Testis (tissue), 3 donors: Measurements from ENCODE around the gene NLRP5. TPM values are rescaled to one million over a fixed set of nuclear protein-coding genes. Genes with fewer than 3 reads are reported as not detected.

Source experiments
- DNase-seq: peaks from one replicate; pipeline ENCODE4 v3.0.0-alpha.2; 2019
- H3K27ac ChIP-seq, 2 donors: fragments of 200-600 bp; sonication (generic); one replicate each; pipeline ENCODE4 v1.5.1; 2019
- H3K27me3 ChIP-seq: fragments of 200-600 bp; sonication (generic); one replicate; pipeline ENCODE4 v1.5.1; 2019
- H3K36me3 ChIP-seq: fragments of 200-600 bp; sonication (generic); one replicate; pipeline ENCODE4 v1.5.1; 2017; ENCODE audit warnings: low read depth; ENCODE audit errors: missing control alignments
- H3K4me1 ChIP-seq: fragments of 200-600 bp; sonication (generic); one replicate; pipeline ENCODE4 v1.5.1; 2019
- H3K4me3 ChIP-seq, 2 donors: fragments of 200-600 bp; sonication (generic); one replicate each; pipeline ENCODE4 v1.5.1; 2017 to 2019
- H3K9me3 ChIP-seq: fragments of 200-600 bp; sonication (generic); one replicate; pipeline ENCODE4 v1.5.1; 2017
- CTCF ChIP-seq, 3 experiments: fragments of 450-650 bp in 2 of 3; fragments of 200-600 bp in 1 of 3; sonication (generic) in 1 of 3; IDR thresholded peaks; one replicate each; pipeline ENCODE4 v1.5.1; 2016 to 2019; ENCODE audit warnings: antibody characterized with exemption in 3 of 3, mild to moderate bottlenecking in 2 of 3, moderate library complexity in 1 of 3
- POLR2A ChIP-seq: fragments of 450-650 bp; IDR thresholded peaks from one replicate; pipeline ENCODE4 v1.6.1; 2017; ENCODE audit warnings: antibody characterized with exemption, mild to moderate bottlenecking, moderate library complexity
- WGBS, 2 donors: methylation state at CpG; one replicate each; pipeline ENCODE4 v1.1.5; 2018; 5-methylcytosine and 5-hydroxymethylcytosine counted together
- intact Hi-C: fragments of 100-400 bp; cut with DNase I; formaldehyde crosslinking; loops from one replicate; pipeline ENCODE4 v1.15.1; 2023; ENCODE audit warnings: low total_unique reads
- polyA plus RNA-seq: library from polyadenylated mRNA; stranded (reverse); fragments of 350-450 nt; fragmentation: Illumina TruSeq; extraction: RNeasy Lipid Tissue Mini Kit (QIAGEN cat#74804); gene quantifications from one replicate; pipeline ENCODE4 v1.2.3, GENCODE V29; 2014; ENCODE audit warnings: low read depth, low replicate concordance; ENCODE audit not compliant: insufficient read depth
- total RNA-seq, 2 donors: library from RNA; depleted of rRNA; stranded (reverse); fragments of >200 nt; gene quantifications; one replicate each; pipeline ENCODE4 v1.2.3, GENCODE V29; 2016

Gene NLRP5
- total and polyA plus RNA-seq, 3 donors from 2014 or later = 0.47 to 2.8 (median 1.2) TPM

- Histone ChIP-seq H3K9me3 (no peaks in the 10 kb centered on the region), H3K4me1 (peaks cover 5% of the 10 kb centered on the region), H3K36me3 (no peaks in the 10 kb centered on the region), H3K4me3 (no peak overlapping the region), H3K27ac (no peak overlapping the region), H3K27me3 (no peaks in the 10 kb centered on the region)
- TF ChIP-seq POLR2A = no peak
- TF ChIP-seq CTCF (IDR thresholded peaks at IDR 0.05) = peak; percentile 33 to 42 (median 37)
- intact Hi-C loops = no loop called here
- DNase-seq = peak; percentile 90
- 17 to 36% methylated on average over 27 to 36 of the region's 36 CpGs for WGBS, 2 donors
Measured at GRCh38 chr19:56080669-56081401, 94.3 kb downstream of the NLRP5 start.

GRCh38 chr19:56083668-56084067, 97.1 kb downstream of the NLRP5 start:
- intact Hi-C loops = no loop called here
- 34 to 50% methylated on average over 9 of the region's 9 CpGs for WGBS, 2 donors
- TF ChIP-seq CTCF (IDR thresholded peaks at IDR 0.05) (no peak), POLR2A (no peak)
- no peaks in the 10 kb centered on the region for H3K27me3 ChIP-seq
- no peaks in the 10 kb centered on the region for H3K36me3 ChIP-seq
- H3K9me3 ChIP-seq = no peaks in the 10 kb centered on the region
- H3K4me1 ChIP-seq = peaks cover 5% of the 10 kb centered on the region
- DNase-seq = no peak
- H3K27ac ChIP-seq = no peak overlapping the region
- H3K4me3 ChIP-seq = no peak overlapping the region

- intact Hi-C loops = loop anchor here (5.0 kb wide), 1 partner anchor 87 kb away; no protein-coding TSS in a partner anchor
- peaks cover 5% of the 10 kb centered on the region for H3K4me1 ChIP-seq
- 79 to 82% methylated on average over 11 to 18 of the region's 18 CpGs for WGBS, 2 donors
- H3K27ac ChIP-seq = no peak overlapping the region
- no peaks in the 10 kb centered on the region for H3K9me3 ChIP-seq
- no peaks in the 10 kb centered on the region for H3K27me3 ChIP-seq
- no peaks in the 10 kb centered on the region for H3K36me3 ChIP-seq
- TF ChIP-seq CTCF (IDR thresholded peaks at IDR 0.05) (no peak), POLR2A (no peak)
- H3K4me3 ChIP-seq = no peak overlapping the region
- DNase-seq = no peak
Measured at GRCh38 chr19:56084835-56085536, 98.4 kb downstream of the NLRP5 start.

GRCh38 chr19:56085571-56086275, 99.1 kb downstream of the NLRP5 start:
- H3K4me3 ChIP-seq = no peak overlapping the region
- DNase-seq = no peak
- intact Hi-C loops = loop anchor here (5.0 kb wide), 1 partner anchor 87 kb away; no protein-coding TSS in a partner anchor
- 70 to 81% methylated on average over 7 to 10 of the region's 10 CpGs for WGBS, 2 donors
- no peaks in the 10 kb centered on the region for H3K9me3 ChIP-seq
- TF ChIP-seq POLR2A = no peak
- TF ChIP-seq CTCF (IDR thresholded peaks at IDR 0.05) = no peak
- peaks cover 5% of the 10 kb centered on the region for H3K4me1 ChIP-seq
- H3K36me3 ChIP-seq = no peaks in the 10 kb centered on the region
- H3K27me3 ChIP-seq = no peaks in the 10 kb centered on the region
- H3K27ac ChIP-seq = no peak overlapping the region
